HL-60 (cell line): Measurements from ENCODE around the gene ARL5C.

Experiments used
- DNase-seq, 2 experiments: peaks; one replicate each; pipeline ENCODE4 v3.0.0-alpha.2; 2010 to 2020; ENCODE audit warnings: low read depth in 1 of 2, low spot score in 1 of 2
- H3K27ac ChIP-seq: fragments of 250-450 bp; sonication (Bioruptor Pico); replicated peaks from 2 replicates; pipeline ENCODE4 v1.5.1; 2020; ENCODE audit warnings: mild to moderate bottlenecking, moderate library complexity
- H3K27me3 ChIP-seq: fragments of 250-450 bp; sonication (Bioruptor Pico); 2 replicates; pipeline ENCODE4 v1.5.1; 2021; ENCODE audit warnings: mild to moderate bottlenecking, moderate library complexity; ENCODE audit not compliant: insufficient read depth, poor library complexity, severe bottlenecking
- H3K4me3 ChIP-seq: replicated peaks from 2 replicates; pipeline ENCODE4 v1.5.1; 2011; ENCODE audit warnings: mild to moderate bottlenecking, control low read depth, low read length; ENCODE audit not compliant: insufficient read depth
- GABPA ChIP-seq: IDR thresholded peaks from 2 replicates; pipeline ENCODE4 v1.6.1; 2012; ENCODE audit warnings: low read depth
- POLR2AphosphoS5 ChIP-seq: IDR thresholded peaks from 2 replicates; pipeline ENCODE4 v1.6.1; 2012; ENCODE audit warnings: low read depth
- SPI1 ChIP-seq: IDR thresholded peaks from 2 replicates; pipeline ENCODE4 v1.6.1; 2012; ENCODE audit warnings: low read depth, mild to moderate bottlenecking, borderline replicate concordance
- TF ChIP-seq, protein P1 (sequence below): IDR thresholded peaks from 2 replicates; pipeline ENCODE4 v1.6.1; 2012; ENCODE audit warnings: low read depth; ENCODE audit not compliant: insufficient replicate concordance
- TF ChIP-seq, protein P2 (sequence below): IDR thresholded peaks from one replicate; pipeline ENCODE4 v1.5.1; 2011; ENCODE audit warnings: low read length, control low read depth, inconsistent platforms; ENCODE audit not compliant: insufficient read depth

Gene ARL5C

DNA sequence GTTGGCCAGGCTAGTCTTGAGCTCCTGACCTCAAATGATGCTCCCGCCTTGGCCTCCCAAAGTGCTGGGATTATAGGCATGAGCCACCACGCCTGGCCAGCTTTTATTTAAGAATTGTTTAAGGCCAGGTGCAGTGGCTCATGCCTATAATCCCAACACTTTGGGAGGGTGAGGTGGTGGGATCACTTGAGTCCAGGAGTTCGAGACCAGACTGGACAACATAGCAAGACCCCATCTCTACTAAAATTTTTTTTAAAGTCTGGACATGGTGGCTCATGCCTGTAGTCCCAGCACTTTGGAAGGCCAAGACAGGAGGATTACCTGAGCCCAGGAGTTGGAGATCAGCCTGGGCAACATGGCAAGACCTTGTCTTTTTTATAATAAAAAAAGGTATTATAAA lies 19.7 kb downstream of the ARL5C start:
- H3K27me3 ChIP-seq = peaks cover 4% of the 10 kb centered on the region
- H3K27ac ChIP-seq = no peak overlapping the region
- no peak for DNase-seq
- TF ChIP-seq POLR2AphosphoS5 (no peak), SPI1 (no peak), GABPA (no peak)
- TF ChIP-seq, protein P1, sequence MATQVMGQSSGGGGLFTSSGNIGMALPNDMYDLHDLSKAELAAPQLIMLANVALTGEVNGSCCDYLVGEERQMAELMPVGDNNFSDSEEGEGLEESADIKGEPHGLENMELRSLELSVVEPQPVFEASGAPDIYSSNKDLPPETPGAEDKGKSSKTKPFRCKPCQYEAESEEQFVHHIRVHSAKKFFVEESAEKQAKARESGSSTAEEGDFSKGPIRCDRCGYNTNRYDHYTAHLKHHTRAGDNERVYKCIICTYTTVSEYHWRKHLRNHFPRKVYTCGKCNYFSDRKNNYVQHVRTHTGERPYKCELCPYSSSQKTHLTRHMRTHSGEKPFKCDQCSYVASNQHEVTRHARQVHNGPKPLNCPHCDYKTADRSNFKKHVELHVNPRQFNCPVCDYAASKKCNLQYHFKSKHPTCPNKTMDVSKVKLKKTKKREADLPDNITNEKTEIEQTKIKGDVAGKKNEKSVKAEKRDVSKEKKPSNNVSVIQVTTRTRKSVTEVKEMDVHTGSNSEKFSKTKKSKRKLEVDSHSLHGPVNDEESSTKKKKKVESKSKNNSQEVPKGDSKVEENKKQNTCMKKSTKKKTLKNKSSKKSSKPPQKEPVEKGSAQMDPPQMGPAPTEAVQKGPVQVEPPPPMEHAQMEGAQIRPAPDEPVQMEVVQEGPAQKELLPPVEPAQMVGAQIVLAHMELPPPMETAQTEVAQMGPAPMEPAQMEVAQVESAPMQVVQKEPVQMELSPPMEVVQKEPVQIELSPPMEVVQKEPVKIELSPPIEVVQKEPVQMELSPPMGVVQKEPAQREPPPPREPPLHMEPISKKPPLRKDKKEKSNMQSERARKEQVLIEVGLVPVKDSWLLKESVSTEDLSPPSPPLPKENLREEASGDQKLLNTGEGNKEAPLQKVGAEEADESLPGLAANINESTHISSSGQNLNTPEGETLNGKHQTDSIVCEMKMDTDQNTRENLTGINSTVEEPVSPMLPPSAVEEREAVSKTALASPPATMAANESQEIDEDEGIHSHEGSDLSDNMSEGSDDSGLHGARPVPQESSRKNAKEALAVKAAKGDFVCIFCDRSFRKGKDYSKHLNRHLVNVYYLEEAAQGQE = no peak
- TF ChIP-seq, protein P2, sequence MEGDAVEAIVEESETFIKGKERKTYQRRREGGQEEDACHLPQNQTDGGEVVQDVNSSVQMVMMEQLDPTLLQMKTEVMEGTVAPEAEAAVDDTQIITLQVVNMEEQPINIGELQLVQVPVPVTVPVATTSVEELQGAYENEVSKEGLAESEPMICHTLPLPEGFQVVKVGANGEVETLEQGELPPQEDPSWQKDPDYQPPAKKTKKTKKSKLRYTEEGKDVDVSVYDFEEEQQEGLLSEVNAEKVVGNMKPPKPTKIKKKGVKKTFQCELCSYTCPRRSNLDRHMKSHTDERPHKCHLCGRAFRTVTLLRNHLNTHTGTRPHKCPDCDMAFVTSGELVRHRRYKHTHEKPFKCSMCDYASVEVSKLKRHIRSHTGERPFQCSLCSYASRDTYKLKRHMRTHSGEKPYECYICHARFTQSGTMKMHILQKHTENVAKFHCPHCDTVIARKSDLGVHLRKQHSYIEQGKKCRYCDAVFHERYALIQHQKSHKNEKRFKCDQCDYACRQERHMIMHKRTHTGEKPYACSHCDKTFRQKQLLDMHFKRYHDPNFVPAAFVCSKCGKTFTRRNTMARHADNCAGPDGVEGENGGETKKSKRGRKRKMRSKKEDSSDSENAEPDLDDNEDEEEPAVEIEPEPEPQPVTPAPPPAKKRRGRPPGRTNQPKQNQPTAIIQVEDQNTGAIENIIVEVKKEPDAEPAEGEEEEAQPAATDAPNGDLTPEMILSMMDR = no peak
- H3K4me3 ChIP-seq = no peak overlapping the region

DNA sequence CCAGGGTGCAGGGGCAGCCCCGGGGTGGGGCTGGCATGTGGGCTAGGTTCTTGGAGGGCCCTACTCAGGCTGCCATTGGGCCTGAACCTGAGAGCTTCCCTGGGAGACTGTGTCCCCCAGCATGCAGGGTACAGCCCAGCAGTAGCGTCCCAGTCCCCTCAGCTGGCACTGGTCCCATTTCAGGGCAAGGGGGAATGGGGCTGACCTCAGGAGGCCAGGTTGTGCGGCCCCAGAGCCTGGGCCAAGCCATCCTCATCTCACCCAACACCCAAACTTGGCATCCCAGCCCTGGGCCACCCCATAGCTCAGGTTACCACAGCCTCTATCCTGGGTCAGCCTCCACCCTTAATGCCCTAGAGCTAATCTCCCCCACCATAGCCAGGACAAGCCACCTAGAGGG lies 20.8 kb downstream of the ARL5C start:
- DNase-seq = no peak
- Histone ChIP-seq H3K27me3 (no peaks in the 10 kb centered on the region), H3K4me3 (no peak overlapping the region), H3K27ac (no peak overlapping the region)
- TF ChIP-seq SPI1 = no peak

DNA sequence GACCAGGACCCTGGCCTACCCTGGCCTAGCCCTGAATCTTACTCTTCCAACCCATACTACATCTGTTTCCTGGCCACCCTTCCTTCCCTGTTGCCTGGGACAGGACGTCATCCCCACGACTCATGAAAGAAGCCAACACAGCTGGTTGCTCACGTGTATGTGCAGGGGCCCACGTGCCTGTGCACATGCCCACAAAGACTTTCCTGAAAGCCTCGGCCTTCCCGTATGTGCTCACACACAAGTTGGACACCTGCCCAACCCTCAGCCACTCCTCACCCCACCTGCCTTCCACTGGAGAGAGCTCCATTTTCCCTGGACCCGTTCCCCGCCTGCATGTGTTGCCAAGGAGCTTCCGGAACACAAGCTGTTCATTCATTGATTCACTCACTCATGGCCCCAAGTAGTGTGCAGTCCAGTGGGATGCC lies 21.5 kb downstream of the ARL5C start:
- no peaks in the 10 kb centered on the region for H3K27me3 ChIP-seq
- TF ChIP-seq POLR2AphosphoS5 = no peak
- TF ChIP-seq, protein P2 = no peak
- no peak for TF ChIP-seq SPI1
- no peak for TF ChIP-seq GABPA
- TF ChIP-seq, protein P1 = no peak
- no peak for DNase-seq
- H3K27ac ChIP-seq = no peak overlapping the region
- H3K4me3 ChIP-seq = no peak overlapping the region

DNA sequence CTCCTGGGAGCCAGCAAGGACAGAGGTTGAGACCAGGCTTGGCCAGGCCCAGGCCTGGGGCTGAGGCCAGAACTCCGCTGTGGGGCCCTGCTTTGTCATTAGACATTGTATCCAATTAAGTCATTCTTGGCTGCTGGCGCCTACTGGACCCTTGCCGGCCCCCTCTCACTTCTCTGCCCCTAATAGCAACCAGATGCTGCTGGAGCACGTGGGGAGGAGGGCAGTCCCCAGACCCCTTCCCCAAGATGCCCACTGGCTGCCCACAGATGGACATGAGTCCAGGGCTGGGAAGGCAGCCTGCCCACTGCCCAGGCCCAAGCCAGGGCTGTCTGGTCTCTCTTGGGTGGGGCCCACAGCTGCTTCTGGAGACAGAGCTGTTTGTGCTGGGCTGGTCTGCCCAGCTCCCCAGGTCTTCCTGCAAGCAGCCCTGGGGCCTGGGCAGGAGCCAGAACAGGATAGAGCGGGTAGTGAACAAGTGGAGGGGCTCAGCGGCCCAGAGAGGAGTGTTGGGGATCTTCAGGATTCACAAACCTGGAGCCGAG lies 22.3 kb downstream of the ARL5C start:
- H3K27ac ChIP-seq = no peak overlapping the region
- DNase-seq = no peak
- TF ChIP-seq GABPA (no peak), SPI1 (no peak), POLR2AphosphoS5 (no peak)
- TF ChIP-seq, protein P2 = no peak
- TF ChIP-seq, protein P1 = no peak

More for the DNA sequence above, 22.3 kb downstream of the ARL5C start:
- Histone ChIP-seq H3K27me3 (no peaks in the 10 kb centered on the region), H3K4me3 (no peak overlapping the region)
